Measurements from ENCODE around the gene GNAQ. TPM values are rescaled to one million over a fixed set of nuclear protein-coding genes. Genes with fewer than 3 reads are reported as not detected.

GNAQ gene
- total and polyA plus RNA-seq, 8 donors = 13.1 to 75.3 (median 38.5) TPM

DNA sequence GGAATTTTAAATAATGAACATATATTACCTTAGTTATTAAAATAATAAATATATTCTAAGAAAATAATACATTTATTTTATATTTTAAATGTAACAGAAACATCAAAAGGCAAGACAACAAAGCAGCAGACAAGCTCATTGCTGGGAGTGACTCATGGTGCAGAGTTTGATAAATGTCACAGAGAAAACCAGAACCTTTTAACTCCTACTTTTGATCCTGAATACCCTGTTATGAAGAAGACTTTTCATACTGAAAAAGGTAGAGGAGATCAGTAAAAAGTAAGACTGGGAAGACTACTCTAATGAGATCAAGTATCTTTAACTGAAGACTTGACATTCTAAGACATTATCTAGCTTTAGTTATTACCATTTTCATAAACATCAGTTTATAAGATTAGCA lies 284.4 kb downstream of the GNAQ start:
- H3K36me3 ChIP-seq = no peaks in the 10 kb centered on the region
- no peak for TF ChIP-seq POLR2A (IDR thresholded peaks at IDR 0.05)
- TF ChIP-seq, protein P1, sequence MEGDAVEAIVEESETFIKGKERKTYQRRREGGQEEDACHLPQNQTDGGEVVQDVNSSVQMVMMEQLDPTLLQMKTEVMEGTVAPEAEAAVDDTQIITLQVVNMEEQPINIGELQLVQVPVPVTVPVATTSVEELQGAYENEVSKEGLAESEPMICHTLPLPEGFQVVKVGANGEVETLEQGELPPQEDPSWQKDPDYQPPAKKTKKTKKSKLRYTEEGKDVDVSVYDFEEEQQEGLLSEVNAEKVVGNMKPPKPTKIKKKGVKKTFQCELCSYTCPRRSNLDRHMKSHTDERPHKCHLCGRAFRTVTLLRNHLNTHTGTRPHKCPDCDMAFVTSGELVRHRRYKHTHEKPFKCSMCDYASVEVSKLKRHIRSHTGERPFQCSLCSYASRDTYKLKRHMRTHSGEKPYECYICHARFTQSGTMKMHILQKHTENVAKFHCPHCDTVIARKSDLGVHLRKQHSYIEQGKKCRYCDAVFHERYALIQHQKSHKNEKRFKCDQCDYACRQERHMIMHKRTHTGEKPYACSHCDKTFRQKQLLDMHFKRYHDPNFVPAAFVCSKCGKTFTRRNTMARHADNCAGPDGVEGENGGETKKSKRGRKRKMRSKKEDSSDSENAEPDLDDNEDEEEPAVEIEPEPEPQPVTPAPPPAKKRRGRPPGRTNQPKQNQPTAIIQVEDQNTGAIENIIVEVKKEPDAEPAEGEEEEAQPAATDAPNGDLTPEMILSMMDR (IDR thresholded peaks at IDR 0.05) = no peak
- TF ChIP-seq EP300 (IDR thresholded peaks at IDR 0.05) = no peak
- TF ChIP-seq POLR2AphosphoS5 (IDR thresholded peaks at IDR 0.05) = no peak
- DNase-seq = no peak
- no peaks in the 10 kb centered on the region for H3K27me3 ChIP-seq
- no peak overlapping the region for H3K4me3 ChIP-seq
- no peaks in the 10 kb centered on the region for H3K9me3 ChIP-seq
- peaks cover 0 to 67% (median 39%) of the 10 kb centered on the region in 4 donors for H3K4me1 ChIP-seq
- no peak overlapping the region for H3K27ac ChIP-seq
- intact Hi-C loops (cut with DNase I; ENCODE audit: low total_unique reads) = no loop called here

DNA sequence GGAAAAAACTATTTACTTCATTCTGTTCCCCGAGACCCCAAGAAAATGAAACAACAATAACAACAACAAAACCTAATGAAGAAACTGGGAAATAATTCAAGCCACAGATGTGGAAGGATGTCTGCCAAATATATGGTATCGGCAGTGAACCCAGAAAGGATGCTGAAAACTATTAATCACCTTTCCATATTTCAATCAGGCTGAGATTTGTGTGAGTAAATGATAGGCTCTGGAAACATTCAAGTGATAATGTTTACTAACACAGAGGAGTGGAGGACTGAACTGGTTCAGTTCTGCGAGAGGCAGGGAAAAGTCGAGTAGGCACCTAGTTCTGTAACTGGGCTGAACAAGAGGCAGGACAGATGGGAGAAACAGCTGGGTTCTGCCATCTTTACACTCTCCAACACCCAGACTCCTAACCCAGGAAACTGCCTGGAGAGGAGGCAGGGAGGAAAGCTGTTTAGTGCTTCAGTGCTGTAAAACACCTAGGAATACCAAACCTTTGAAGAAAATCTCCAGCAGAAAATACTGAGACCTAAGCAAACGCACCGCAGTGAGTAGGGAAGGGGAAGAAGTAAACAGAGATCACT lies 286.7 kb downstream of the GNAQ start:
- no peaks in the 10 kb centered on the region for H3K27me3 ChIP-seq
- no peaks in the 10 kb centered on the region for H3K36me3 ChIP-seq
- H3K27ac ChIP-seq = peak overlapping the region in 1 of 5 donors; percentile 50
- TF ChIP-seq EP300 (IDR thresholded peaks at IDR 0.05) = no peak
- TF ChIP-seq, protein P1 (IDR thresholded peaks at IDR 0.05) = no peak
- no peak for TF ChIP-seq POLR2AphosphoS5 (IDR thresholded peaks at IDR 0.05)
- TF ChIP-seq POLR2A (IDR thresholded peaks at IDR 0.05) = no peak
- no peak overlapping the region for H3K4me3 ChIP-seq
- DNase-seq = no peak
- intact Hi-C loops (cut with DNase I; ENCODE audit: low total_unique reads) = no loop called here
- peaks cover 0 to 58% (median 30%) of the 10 kb centered on the region in 4 donors for H3K4me1 ChIP-seq
- H3K9me3 ChIP-seq = no peaks in the 10 kb centered on the region
- WGBS, 5 donors = 42 to 81% (median 59%) methylated on average over 6 of the region's 6 CpGs

DNA sequence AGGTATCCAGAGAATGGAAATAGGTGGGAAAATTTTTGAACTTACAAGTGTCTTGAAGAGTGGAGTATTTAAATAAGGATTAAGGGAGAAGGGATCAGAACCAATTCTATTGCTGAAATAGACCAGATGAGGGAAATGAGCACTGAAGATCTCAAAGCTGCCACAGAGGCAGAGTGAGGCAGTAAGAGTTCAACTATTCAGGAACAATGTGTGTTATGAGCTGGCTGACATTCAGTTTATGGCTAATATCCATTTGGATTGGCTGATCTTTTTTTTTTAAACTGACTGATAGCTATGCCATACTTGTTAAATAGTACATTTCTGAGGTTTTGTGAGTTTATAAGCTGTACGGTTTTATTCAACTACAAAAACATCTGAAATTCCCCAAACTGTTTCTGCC lies 288.2 kb downstream of the GNAQ start:
- no peaks in the 10 kb centered on the region for H3K36me3 ChIP-seq
- TF ChIP-seq EP300 (IDR thresholded peaks at IDR 0.05) = no peak
- TF ChIP-seq POLR2AphosphoS5 (IDR thresholded peaks at IDR 0.05) = no peak
- TF ChIP-seq, protein P1 (IDR thresholded peaks at IDR 0.05) = no peak
- no peak for TF ChIP-seq POLR2A (IDR thresholded peaks at IDR 0.05)
- WGBS, 5 donors = 62 to 91% (median 76%) methylated on average over 1 of the region's 1 CpG
- intact Hi-C loops (cut with DNase I; ENCODE audit: low total_unique reads) = no loop called here
- H3K4me1 ChIP-seq = peaks cover 0 to 62% (median 25%) of the 10 kb centered on the region in 4 donors
- no peak for DNase-seq
- no peaks in the 10 kb centered on the region for H3K9me3 ChIP-seq
- no peaks in the 10 kb centered on the region for H3K27me3 ChIP-seq
- no peak overlapping the region for H3K4me3 ChIP-seq
- peak overlapping the region in 1 of 5 donors; percentile 37 for H3K27ac ChIP-seq

DNA sequence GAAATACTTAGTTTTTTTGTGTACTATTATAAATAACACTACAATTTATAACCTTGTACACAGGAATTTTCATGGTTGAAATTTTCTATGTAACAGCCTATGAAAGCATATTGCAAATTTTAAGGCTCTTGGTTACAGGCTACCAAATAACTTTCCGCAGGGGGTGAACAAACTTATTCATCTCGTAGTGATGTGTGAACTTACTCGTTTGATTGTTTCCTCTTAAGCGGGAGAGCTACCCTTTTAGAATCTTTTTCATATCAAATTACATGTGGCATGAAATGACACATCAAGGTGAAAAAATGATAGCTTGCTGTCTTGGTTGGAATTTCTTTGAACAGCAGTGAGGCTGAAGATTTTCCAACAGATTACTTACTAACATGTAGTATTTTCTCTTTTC lies 292.7 kb downstream of the GNAQ start:
- 88 to 95% (median 92%) methylated on average over 4 of the region's 4 CpGs for WGBS, 5 donors
- no peak overlapping the region for H3K27ac ChIP-seq
- no peak for TF ChIP-seq POLR2A (IDR thresholded peaks at IDR 0.05)
- no peak for TF ChIP-seq EP300 (IDR thresholded peaks at IDR 0.05)
- H3K27me3 ChIP-seq = no peaks in the 10 kb centered on the region
- no peak overlapping the region for H3K4me3 ChIP-seq
- H3K4me1 ChIP-seq = peaks cover 0 to 56% (median 24%) of the 10 kb centered on the region in 4 donors
- no peak for DNase-seq
- intact Hi-C loops (cut with DNase I; ENCODE audit: low total_unique reads) = no loop called here
- H3K9me3 ChIP-seq = no peaks in the 10 kb centered on the region
- H3K36me3 ChIP-seq = no peaks in the 10 kb centered on the region

DNA sequence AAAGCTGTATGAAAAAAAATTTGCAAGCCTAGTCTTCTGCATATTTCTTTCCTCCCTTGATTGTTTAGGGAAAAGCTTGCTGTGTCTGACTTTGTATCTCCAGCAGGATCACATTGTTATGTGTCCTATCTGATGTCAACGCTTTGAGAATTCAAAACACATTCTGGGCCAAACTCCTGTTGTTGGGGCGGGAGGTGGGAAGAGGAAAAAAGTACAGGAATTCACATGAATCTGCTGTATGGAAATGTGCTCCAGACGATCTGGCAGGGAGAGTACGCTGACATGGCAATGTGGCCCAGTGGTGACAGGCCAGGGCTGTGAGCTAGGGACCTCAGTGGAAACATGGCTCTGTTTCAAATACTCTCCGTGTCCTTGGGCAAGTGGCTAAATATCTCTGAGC lies 296.1 kb downstream of the GNAQ start:
- intact Hi-C loops (cut with DNase I; ENCODE audit: low total_unique reads) = no loop called here
- DNase-seq = peak in 1 of 2 donors; percentile 44
- 63 to 93% (median 76%) methylated on average over 5 of the region's 5 CpGs for WGBS, 5 donors
- no peak for TF ChIP-seq EP300 (IDR thresholded peaks at IDR 0.05)
- TF ChIP-seq POLR2AphosphoS5 (IDR thresholded peaks at IDR 0.05) = no peak
- TF ChIP-seq, protein P1 (IDR thresholded peaks at IDR 0.05) = no peak
- TF ChIP-seq POLR2A (IDR thresholded peaks at IDR 0.05) = no peak
- Histone ChIP-seq H3K4me1 (peaks cover 0 to 47% (median 9%) of the 10 kb centered on the region in 4 donors), H3K36me3 (no peaks in the 10 kb centered on the region), H3K27me3 (no peaks in the 10 kb centered on the region), H3K27ac (no peak overlapping the region), H3K9me3 (no peaks in the 10 kb centered on the region), H3K4me3 (no peak overlapping the region)
